ENCODE measurements around the gene POC5.

DNA sequence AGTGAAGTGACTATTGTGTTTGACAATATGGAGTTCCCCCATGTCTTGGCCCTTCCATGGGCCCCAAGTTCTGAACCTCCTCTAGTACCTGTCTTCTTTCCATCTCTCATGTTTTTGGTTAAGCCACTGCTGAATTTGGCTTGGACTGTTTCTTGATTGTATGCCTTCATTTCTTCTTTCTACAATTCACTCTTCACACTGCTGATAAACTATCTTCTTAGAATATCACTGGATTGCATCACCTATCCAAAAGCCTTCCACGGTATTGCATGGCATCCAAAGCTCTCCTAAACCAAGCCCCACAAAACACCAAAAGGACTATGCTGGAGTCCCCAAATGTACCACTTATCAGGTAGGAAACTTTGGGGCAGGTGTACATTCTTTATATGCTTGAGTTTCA is 4.3 kb upstream of the POC5 start:
- TF ChIP-seq, protein P1, sequence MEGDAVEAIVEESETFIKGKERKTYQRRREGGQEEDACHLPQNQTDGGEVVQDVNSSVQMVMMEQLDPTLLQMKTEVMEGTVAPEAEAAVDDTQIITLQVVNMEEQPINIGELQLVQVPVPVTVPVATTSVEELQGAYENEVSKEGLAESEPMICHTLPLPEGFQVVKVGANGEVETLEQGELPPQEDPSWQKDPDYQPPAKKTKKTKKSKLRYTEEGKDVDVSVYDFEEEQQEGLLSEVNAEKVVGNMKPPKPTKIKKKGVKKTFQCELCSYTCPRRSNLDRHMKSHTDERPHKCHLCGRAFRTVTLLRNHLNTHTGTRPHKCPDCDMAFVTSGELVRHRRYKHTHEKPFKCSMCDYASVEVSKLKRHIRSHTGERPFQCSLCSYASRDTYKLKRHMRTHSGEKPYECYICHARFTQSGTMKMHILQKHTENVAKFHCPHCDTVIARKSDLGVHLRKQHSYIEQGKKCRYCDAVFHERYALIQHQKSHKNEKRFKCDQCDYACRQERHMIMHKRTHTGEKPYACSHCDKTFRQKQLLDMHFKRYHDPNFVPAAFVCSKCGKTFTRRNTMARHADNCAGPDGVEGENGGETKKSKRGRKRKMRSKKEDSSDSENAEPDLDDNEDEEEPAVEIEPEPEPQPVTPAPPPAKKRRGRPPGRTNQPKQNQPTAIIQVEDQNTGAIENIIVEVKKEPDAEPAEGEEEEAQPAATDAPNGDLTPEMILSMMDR (conservative IDR thresholded peaks at IDR 0.05; ENCODE audit: low read depth, low read length), result no peak
- TF ChIP-seq EZH2 (IDR thresholded peaks at IDR 0.05; ENCODE audit: low read length, unreplicated experiment), result no peak

Measured in PC-3 (cell line).